Astrocyte (in vitro differentiated cells and primary cell): ENCODE data around the gene B4GALNT3. TPM values are rescaled to one million over a fixed set of nuclear protein-coding genes. Genes with fewer than 3 reads are reported as not detected.

Experiments
- DNase-seq: peaks from one replicate; pipeline ENCODE4 v3.0.0-alpha.2; 2010; ENCODE audit warnings: low read depth
- FAIRE-seq: peaks from 2 replicates; lab custom pipeline; 2011; peaks lifted over from hg19 to GRCh38; lab: Jason Lieb, UNC
- H2AFZ ChIP-seq: 2 replicates; pipeline ENCODE4 v1.6.0; 2012; ENCODE audit warnings: low read depth, low read length, inconsistent platforms
- H3K27ac ChIP-seq: 2 replicates; pipeline ENCODE4 v1.5.1; 2011; ENCODE audit warnings: low read depth, low read length, inconsistent platforms
- H3K27me3 ChIP-seq: 2 replicates; pipeline ENCODE4 v1.6.0; 2011; ENCODE audit warnings: low read length, inconsistent platforms; ENCODE audit not compliant: insufficient read depth
- H3K36me3 ChIP-seq: 2 replicates; pipeline ENCODE4 v1.5.1; 2011; ENCODE audit warnings: low read length, inconsistent platforms; ENCODE audit not compliant: insufficient read depth
- H3K4me1 ChIP-seq: 2 replicates; pipeline ENCODE4 v1.5.1; 2011; ENCODE audit warnings: low read length, inconsistent platforms; ENCODE audit not compliant: insufficient read depth
- H3K4me2 ChIP-seq: 2 replicates; pipeline ENCODE4 v1.6.0; 2012; ENCODE audit warnings: low read length, inconsistent platforms
- H3K4me3 ChIP-seq: 2 replicates; pipeline ENCODE4 v1.5.1; 2011; ENCODE audit warnings: low read depth, mild to moderate bottlenecking, low read length, inconsistent platforms; ENCODE audit not compliant: insufficient read depth
- H3K79me2 ChIP-seq: 2 replicates; pipeline ENCODE4 v1.6.0; 2012; ENCODE audit warnings: mild to moderate bottlenecking, low read length, inconsistent platforms; ENCODE audit not compliant: insufficient read depth
- H3K9ac ChIP-seq: 2 replicates; pipeline ENCODE4 v1.6.0; 2012; ENCODE audit warnings: mild to moderate bottlenecking, low read length, inconsistent platforms
- H3K9me3 ChIP-seq: 2 replicates; pipeline ENCODE4 v1.5.1; 2012; ENCODE audit warnings: low read depth, mild to moderate bottlenecking, low read length, inconsistent platforms; ENCODE audit not compliant: insufficient read depth
- H4K20me1 ChIP-seq: 2 replicates; pipeline ENCODE4 v1.6.0; 2012; ENCODE audit warnings: low read length, inconsistent platforms; ENCODE audit not compliant: insufficient read depth
- H3K27ac Mint-ChIP-seq: one replicate; pipeline ENCODE4 v1.8.0; 2021; ENCODE audit warnings: mild to moderate bottlenecking, mixed read lengths; ENCODE audit not compliant: unreplicated experiment
- H3K27me3 Mint-ChIP-seq: one replicate; pipeline ENCODE4 v1.8.0; 2021; ENCODE audit warnings: low read depth, mixed read lengths; ENCODE audit not compliant: unreplicated experiment
- H3K36me3 Mint-ChIP-seq: one replicate; pipeline ENCODE4 v1.8.0; 2021; ENCODE audit warnings: low read depth, mixed read lengths; ENCODE audit not compliant: unreplicated experiment
- H3K4me1 Mint-ChIP-seq: one replicate; pipeline ENCODE4 v1.8.0; 2021; ENCODE audit warnings: low read depth, mixed read lengths; ENCODE audit not compliant: unreplicated experiment
- H3K4me3 Mint-ChIP-seq: one replicate; pipeline ENCODE4 v1.8.0; 2021; ENCODE audit warnings: mild to moderate bottlenecking, moderate library complexity, mixed read lengths; ENCODE audit not compliant: unreplicated experiment
- H3K9me3 Mint-ChIP-seq: one replicate; pipeline ENCODE4 v1.8.0; 2021; ENCODE audit warnings: mild to moderate bottlenecking, mixed read lengths; ENCODE audit not compliant: unreplicated experiment
- EZH2 ChIP-seq: IDR thresholded peaks from 2 replicates; pipeline ENCODE4 v1.6.1; 2012; ENCODE audit warnings: mild to moderate bottlenecking, low read length, inconsistent platforms; ENCODE audit not compliant: insufficient read depth
- total RNA-seq: library from RNA; stranded (reverse); gene quantifications from 2 replicates; pipeline ENCODE4 v1.2.1, GENCODE V29; 2021
- TF ChIP-seq, protein P1 (sequence below): IDR thresholded peaks from 2 replicates; pipeline ENCODE4 v1.5.1; 2011; ENCODE audit warnings: low read depth, mild to moderate bottlenecking, inconsistent platforms, low read length, moderate library complexity; ENCODE audit not compliant: insufficient read depth

B4GALNT3 gene
- total RNA-seq, 1 donor from 2014 or later = 3.6 TPM

DNA sequence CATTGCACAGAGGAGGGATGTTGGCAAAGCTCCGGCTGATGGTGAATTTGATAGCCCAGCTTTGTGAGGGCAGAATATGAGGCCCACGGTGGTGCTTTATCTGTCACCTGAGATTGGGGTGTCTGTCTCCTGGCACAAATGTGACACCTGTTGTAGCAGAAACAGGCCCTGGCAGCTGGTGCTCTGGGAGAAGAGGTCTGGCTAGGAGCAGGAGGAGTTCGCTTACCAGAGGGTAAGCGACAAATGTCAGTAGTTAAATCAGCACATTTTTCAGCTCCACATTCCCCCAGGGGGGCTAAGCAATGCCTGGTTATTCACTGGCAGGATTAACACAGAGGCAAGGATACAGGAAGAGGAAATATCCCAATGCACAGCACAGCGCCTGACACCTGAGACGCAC lies 71.1 kb downstream of the B4GALNT3 start:
- peaks cover 7% of the 10 kb centered on the region for H3K27me3 Mint-ChIP-seq
- Histone ChIP-seq H3K79me2 (no peaks in the 10 kb centered on the region), H3K4me2 (no peak overlapping the region), H2AFZ (no peak overlapping the region), H3K9me3 (peaks cover 6% of the 10 kb centered on the region), H3K27ac (no peak overlapping the region), H3K4me3 (no peak overlapping the region), H3K9ac (no peak overlapping the region), H3K27me3 (no peaks in the 10 kb centered on the region), H3K36me3 (no peaks in the 10 kb centered on the region), H4K20me1 (no peaks in the 10 kb centered on the region), H3K4me1 (no peaks in the 10 kb centered on the region)
- H3K4me1 Mint-ChIP-seq = peaks cover 14% of the 10 kb centered on the region
- no peak overlapping the region for H3K4me3 Mint-ChIP-seq
- TF ChIP-seq, protein P1, sequence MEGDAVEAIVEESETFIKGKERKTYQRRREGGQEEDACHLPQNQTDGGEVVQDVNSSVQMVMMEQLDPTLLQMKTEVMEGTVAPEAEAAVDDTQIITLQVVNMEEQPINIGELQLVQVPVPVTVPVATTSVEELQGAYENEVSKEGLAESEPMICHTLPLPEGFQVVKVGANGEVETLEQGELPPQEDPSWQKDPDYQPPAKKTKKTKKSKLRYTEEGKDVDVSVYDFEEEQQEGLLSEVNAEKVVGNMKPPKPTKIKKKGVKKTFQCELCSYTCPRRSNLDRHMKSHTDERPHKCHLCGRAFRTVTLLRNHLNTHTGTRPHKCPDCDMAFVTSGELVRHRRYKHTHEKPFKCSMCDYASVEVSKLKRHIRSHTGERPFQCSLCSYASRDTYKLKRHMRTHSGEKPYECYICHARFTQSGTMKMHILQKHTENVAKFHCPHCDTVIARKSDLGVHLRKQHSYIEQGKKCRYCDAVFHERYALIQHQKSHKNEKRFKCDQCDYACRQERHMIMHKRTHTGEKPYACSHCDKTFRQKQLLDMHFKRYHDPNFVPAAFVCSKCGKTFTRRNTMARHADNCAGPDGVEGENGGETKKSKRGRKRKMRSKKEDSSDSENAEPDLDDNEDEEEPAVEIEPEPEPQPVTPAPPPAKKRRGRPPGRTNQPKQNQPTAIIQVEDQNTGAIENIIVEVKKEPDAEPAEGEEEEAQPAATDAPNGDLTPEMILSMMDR = no peak
- no peak for TF ChIP-seq EZH2
- no peak for DNase-seq
- peaks cover 4% of the 10 kb centered on the region for H3K36me3 Mint-ChIP-seq
- no peak for FAIRE-seq
- H3K27ac Mint-ChIP-seq = no peak overlapping the region
- H3K9me3 Mint-ChIP-seq = peaks cover 17% of the 10 kb centered on the region

DNA sequence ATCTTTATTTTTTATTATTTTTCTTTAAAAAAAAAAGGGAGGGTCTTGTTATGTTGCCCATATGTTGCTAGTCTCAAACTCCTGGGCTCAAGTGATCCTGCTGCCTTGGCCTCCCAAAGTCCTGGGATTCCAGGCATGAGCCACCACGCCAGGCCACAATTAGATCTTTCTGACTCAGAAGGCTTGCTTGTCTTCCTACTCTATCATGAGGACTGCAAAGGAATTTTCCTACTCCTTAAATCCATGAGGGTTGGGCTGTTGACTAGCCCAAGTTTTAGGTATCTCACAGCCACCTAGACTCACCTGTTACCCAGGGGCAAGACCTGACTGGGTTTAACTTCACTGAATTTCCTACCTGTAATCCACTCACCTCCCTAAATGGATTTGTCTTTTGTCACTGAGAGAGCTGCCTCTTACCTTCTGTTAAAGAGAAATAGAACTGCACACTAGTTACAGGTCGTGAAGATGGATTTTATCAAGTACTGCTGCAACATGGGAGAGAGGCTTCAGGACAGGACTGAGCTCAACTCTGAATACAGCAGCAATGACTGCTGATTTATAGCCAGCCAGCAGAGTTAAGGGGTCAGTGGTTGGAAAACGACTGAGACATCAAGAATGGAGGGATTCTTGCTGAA lies 72.3 kb downstream of the B4GALNT3 start:
- Mint-ChIP-seq H3K36me3 (peaks cover 4% of the 10 kb centered on the region), H3K9me3 (peaks cover 17% of the 10 kb centered on the region), H3K4me1 (peaks cover 14% of the 10 kb centered on the region), H3K27ac (no peak overlapping the region), H3K4me3 (no peak overlapping the region), H3K27me3 (peaks cover 6% of the 10 kb centered on the region)
- Histone ChIP-seq H3K9ac (no peak overlapping the region), H3K27me3 (no peaks in the 10 kb centered on the region), H3K4me3 (no peak overlapping the region), H4K20me1 (no peaks in the 10 kb centered on the region), H3K4me1 (no peaks in the 10 kb centered on the region), H3K79me2 (no peaks in the 10 kb centered on the region), H3K9me3 (peaks cover 6% of the 10 kb centered on the region), H3K4me2 (no peak overlapping the region), H3K36me3 (no peaks in the 10 kb centered on the region), H2AFZ (no peak overlapping the region), H3K27ac (no peak overlapping the region)
- FAIRE-seq (peak; percentile 52), DNase-seq (peak; percentile 41)
- TF ChIP-seq, protein P1 = no peak
- no peak for TF ChIP-seq EZH2

DNA sequence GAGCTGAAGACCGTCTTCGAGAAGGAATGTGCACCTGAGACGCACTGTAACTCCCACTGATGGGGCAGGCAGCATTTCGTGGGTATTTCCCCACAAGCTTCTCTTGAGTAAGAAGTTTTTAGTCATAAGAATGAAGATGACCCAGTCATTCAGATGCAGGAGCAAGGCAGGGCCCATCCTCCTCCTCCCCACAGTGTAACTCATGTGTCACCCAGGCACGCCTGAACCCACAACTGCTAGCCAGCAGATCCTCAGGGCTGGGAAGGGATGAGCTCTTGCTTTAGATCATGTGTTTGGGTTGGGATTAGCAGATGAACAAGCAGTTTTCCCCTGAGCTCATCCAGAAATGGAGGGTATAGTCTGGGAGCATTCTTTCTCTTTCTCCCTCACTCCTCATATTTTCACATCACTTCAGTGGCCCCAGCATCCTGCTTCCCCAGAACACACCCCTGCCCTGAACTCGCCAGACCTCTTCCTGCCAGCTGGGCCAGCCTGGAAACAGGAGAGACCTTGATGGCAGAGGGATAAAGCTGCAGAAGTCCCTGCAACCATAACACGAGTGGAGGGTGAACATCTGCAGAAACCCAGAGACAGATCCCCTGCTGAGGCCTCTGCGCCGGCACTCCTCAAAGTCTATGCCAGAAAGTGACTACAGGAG lies 73.3 kb downstream of the B4GALNT3 start:
- Histone ChIP-seq H3K27ac (no peak overlapping the region), H3K4me1 (no peaks in the 10 kb centered on the region), H3K4me2 (no peak overlapping the region), H3K9me3 (peaks cover 6% of the 10 kb centered on the region), H3K4me3 (no peak overlapping the region), H3K36me3 (no peaks in the 10 kb centered on the region), H3K79me2 (no peaks in the 10 kb centered on the region), H4K20me1 (no peaks in the 10 kb centered on the region), H3K9ac (no peak overlapping the region), H3K27me3 (no peaks in the 10 kb centered on the region), H2AFZ (no peak overlapping the region)
- Mint-ChIP-seq H3K9me3 (peaks cover 17% of the 10 kb centered on the region), H3K36me3 (peaks cover 4% of the 10 kb centered on the region), H3K27ac (peak overlapping the region; percentile 75), H3K4me1 (peaks cover 14% of the 10 kb centered on the region), H3K4me3 (no peak overlapping the region), H3K27me3 (peaks cover 6% of the 10 kb centered on the region)
- FAIRE-seq = peak; percentile 60
- peak; percentile 58 for DNase-seq
- no peak for TF ChIP-seq EZH2
- TF ChIP-seq, protein P1 = no peak
